GM23338 (cell line): ENCODE measurements around the gene CRACR2A. TPM values are rescaled to one million over a fixed set of nuclear protein-coding genes. Genes with fewer than 3 reads are reported as not detected.

Experiments used
- EZH2 ChIP-seq: fragments of 200-600 bp; sonication (generic); IDR thresholded peaks from one replicate; pipeline ENCODE4 v1.8.0; 2017; ENCODE audit warnings: antibody characterized with exemption, mild to moderate bottlenecking, low read depth; ENCODE audit not compliant: unreplicated experiment
- EZH2phosphoT487 ChIP-seq: fragments of 200-600 bp; sonication (generic); IDR thresholded peaks from one replicate; pipeline ENCODE4 v1.8.1; 2018; ENCODE audit warnings: antibody characterized with exemption; ENCODE audit not compliant: unreplicated experiment
- JUNB ChIP-seq: IDR thresholded peaks from one replicate; pipeline ENCODE4 v1.6.1; 2016; ENCODE audit warnings: antibody characterized with exemption; ENCODE audit not compliant: unreplicated experiment
- NANOG ChIP-seq: IDR thresholded peaks from 2 replicates; pipeline ENCODE4 v1.6.1; 2016; ENCODE audit warnings: antibody characterized with exemption, borderline replicate concordance
- STAT1 ChIP-seq: IDR thresholded peaks from one replicate; pipeline ENCODE4 v1.6.1; 2016; ENCODE audit warnings: antibody characterized with exemption; ENCODE audit not compliant: unreplicated experiment
- ZNF114 ChIP-seq: fragments of 250-450 bp; sonication (Bioruptor Pico); IDR thresholded peaks from 2 replicates; pipeline ENCODE4 v1.5.0; 2020; ENCODE audit warnings: mild to moderate bottlenecking, moderate library complexity
- ZNF331 ChIP-seq: fragments of 250-450 bp; sonication (Bioruptor Pico); IDR thresholded peaks from 2 replicates; pipeline ENCODE4 v1.5.0; 2020; ENCODE audit warnings: low read depth, mild to moderate bottlenecking, moderate library complexity
- polyA plus RNA-seq: library from polyadenylated mRNA; unstranded; fragments of >200 nt; fragmentation: Nextera tagmentation; extraction: Ambion mirVana; gene quantifications from 2 replicates; pipeline ENCODE4 v1.2.1, GENCODE V29; 2016
- total RNA-seq: library from RNA; depleted of rRNA; stranded (reverse); fragments of >200 nt; shearing (Covaris generic); gene quantifications from 2 replicates; pipeline ENCODE4 v1.2.3, GENCODE V29; 2014
- TF ChIP-seq, protein P1 (sequence below): fragments of 250-450 bp; sonication (Bioruptor Pico); IDR thresholded peaks from 2 replicates; pipeline ENCODE4 v1.5.0; 2020; ENCODE audit warnings: mild to moderate bottlenecking, moderate library complexity
- TF ChIP-seq, protein P2 (sequence below): IDR thresholded peaks from 2 replicates; pipeline ENCODE4 v1.6.1; 2016; ENCODE audit warnings: antibody characterized with exemption
- TF ChIP-seq, protein P3 (sequence below): IDR thresholded peaks from one replicate; pipeline ENCODE4 v1.6.1; 2018; ENCODE audit warnings: antibody characterized with exemption; ENCODE audit not compliant: unreplicated experiment

Gene CRACR2A
- total and polyA plus RNA-seq, 2 experiments from 2014 or later, result 1.5 to 3.0 TPM

DNA sequence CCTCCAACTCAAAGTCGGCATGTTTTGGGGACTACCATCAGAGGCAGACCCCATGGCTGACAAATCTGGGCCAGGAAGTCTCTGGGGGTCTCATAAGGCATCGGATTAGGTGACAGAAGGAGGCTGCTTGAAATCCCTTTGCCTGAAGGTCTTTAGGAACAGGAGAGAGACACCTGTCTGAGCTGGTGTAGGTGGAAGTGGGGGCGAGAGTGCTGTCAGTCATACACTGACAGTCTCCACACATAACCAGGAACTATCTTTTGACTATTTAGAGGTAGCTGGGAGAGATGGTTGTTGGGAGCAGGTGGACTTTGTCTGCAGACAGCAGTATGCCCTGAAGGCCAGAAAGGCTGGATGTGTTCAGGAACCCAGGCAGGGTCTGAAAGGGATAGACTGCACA lies 163.2 kb downstream of the CRACR2A start (continued):
- TF ChIP-seq, protein P1, sequence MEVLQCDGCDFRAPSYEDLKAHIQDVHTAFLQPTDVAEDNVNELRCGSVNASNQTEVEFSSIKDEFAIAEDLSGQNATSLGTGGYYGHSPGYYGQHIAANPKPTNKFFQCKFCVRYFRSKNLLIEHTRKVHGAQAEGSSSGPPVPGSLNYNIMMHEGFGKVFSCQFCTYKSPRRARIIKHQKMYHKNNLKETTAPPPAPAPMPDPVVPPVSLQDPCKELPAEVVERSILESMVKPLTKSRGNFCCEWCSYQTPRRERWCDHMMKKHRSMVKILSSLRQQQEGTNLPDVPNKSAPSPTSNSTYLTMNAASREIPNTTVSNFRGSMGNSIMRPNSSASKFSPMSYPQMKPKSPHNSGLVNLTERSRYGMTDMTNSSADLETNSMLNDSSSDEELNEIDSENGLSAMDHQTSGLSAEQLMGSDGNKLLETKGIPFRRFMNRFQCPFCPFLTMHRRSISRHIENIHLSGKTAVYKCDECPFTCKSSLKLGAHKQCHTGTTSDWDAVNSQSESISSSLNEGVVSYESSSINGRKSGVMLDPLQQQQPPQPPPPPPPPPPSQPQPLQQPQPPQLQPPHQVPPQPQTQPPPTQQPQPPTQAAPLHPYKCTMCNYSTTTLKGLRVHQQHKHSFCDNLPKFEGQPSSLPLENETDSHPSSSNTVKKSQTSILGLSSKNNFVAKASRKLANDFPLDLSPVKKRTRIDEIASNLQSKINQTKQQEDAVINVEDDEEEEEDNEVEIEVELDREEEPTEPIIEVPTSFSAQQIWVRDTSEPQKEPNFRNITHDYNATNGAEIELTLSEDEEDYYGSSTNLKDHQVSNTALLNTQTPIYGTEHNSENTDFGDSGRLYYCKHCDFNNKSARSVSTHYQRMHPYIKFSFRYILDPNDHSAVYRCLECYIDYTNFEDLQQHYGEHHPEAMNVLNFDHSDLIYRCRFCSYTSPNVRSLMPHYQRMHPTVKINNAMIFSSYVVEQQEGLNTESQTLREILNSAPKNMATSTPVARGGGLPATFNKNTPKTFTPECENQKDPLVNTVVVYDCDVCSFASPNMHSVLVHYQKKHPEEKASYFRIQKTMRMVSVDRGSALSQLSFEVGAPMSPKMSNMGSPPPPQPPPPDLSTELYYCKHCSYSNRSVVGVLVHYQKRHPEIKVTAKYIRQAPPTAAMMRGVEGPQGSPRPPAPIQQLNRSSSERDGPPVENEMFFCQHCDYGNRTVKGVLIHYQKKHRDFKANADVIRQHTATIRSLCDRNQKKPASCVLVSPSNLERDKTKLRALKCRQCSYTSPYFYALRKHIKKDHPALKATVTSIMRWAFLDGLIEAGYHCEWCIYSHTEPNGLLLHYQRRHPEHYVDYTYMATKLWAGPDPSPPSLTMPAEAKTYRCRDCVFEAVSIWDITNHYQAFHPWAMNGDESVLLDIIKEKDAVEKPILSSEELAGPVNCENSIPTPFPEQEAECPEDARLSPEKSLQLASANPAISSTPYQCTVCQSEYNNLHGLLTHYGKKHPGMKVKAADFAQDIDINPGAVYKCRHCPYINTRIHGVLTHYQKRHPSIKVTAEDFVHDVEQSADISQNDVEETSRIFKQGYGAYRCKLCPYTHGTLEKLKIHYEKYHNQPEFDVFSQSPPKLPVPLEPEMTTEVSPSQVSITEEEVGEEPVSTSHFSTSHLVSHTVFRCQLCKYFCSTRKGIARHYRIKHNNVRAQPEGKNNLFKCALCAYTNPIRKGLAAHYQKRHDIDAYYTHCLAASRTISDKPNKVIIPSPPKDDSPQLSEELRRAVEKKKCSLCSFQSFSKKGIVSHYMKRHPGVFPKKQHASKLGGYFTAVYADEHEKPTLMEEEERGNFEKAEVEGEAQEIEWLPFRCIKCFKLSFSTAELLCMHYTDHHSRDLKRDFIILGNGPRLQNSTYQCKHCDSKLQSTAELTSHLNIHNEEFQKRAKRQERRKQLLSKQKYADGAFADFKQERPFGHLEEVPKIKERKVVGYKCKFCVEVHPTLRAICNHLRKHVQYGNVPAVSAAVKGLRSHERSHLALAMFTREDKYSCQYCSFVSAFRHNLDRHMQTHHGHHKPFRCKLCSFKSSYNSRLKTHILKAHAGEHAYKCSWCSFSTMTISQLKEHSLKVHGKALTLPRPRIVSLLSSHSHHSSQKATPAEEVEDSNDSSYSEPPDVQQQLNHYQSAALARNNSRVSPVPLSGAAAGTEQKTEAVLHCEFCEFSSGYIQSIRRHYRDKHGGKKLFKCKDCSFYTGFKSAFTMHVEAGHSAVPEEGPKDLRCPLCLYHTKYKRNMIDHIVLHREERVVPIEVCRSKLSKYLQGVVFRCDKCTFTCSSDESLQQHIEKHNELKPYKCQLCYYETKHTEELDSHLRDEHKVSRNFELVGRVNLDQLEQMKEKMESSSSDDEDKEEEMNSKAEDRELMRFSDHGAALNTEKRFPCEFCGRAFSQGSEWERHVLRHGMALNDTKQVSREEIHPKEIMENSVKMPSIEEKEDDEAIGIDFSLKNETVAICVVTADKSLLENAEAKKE (CRISPR knock-in tag), result no peak
- TF ChIP-seq, protein P2, sequence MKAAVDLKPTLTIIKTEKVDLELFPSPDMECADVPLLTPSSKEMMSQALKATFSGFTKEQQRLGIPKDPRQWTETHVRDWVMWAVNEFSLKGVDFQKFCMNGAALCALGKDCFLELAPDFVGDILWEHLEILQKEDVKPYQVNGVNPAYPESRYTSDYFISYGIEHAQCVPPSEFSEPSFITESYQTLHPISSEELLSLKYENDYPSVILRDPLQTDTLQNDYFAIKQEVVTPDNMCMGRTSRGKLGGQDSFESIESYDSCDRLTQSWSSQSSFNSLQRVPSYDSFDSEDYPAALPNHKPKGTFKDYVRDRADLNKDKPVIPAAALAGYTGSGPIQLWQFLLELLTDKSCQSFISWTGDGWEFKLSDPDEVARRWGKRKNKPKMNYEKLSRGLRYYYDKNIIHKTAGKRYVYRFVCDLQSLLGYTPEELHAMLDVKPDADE, result no peak
- TF ChIP-seq STAT1, result no peak
- TF ChIP-seq EZH2, result no peak
- TF ChIP-seq, protein P3, sequence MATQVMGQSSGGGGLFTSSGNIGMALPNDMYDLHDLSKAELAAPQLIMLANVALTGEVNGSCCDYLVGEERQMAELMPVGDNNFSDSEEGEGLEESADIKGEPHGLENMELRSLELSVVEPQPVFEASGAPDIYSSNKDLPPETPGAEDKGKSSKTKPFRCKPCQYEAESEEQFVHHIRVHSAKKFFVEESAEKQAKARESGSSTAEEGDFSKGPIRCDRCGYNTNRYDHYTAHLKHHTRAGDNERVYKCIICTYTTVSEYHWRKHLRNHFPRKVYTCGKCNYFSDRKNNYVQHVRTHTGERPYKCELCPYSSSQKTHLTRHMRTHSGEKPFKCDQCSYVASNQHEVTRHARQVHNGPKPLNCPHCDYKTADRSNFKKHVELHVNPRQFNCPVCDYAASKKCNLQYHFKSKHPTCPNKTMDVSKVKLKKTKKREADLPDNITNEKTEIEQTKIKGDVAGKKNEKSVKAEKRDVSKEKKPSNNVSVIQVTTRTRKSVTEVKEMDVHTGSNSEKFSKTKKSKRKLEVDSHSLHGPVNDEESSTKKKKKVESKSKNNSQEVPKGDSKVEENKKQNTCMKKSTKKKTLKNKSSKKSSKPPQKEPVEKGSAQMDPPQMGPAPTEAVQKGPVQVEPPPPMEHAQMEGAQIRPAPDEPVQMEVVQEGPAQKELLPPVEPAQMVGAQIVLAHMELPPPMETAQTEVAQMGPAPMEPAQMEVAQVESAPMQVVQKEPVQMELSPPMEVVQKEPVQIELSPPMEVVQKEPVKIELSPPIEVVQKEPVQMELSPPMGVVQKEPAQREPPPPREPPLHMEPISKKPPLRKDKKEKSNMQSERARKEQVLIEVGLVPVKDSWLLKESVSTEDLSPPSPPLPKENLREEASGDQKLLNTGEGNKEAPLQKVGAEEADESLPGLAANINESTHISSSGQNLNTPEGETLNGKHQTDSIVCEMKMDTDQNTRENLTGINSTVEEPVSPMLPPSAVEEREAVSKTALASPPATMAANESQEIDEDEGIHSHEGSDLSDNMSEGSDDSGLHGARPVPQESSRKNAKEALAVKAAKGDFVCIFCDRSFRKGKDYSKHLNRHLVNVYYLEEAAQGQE, result no peak
- TF ChIP-seq EZH2phosphoT487, result no peak
- TF ChIP-seq ZNF114 (CRISPR knock-in tag), result no peak
- no peak for TF ChIP-seq JUNB
- no peak for TF ChIP-seq ZNF331
- TF ChIP-seq NANOG, result no peak
